ENCODE measurements around the gene SLC16A9. TPM values are rescaled to one million over a fixed set of nuclear protein-coding genes. Genes with fewer than 3 reads are reported as not detected.

The SLC16A9 gene
- polyA plus RNA-seq, 6 donors from 2014 or later = 0.12 to 0.86 (median 0.26) TPM; not detected in 2

DNA sequence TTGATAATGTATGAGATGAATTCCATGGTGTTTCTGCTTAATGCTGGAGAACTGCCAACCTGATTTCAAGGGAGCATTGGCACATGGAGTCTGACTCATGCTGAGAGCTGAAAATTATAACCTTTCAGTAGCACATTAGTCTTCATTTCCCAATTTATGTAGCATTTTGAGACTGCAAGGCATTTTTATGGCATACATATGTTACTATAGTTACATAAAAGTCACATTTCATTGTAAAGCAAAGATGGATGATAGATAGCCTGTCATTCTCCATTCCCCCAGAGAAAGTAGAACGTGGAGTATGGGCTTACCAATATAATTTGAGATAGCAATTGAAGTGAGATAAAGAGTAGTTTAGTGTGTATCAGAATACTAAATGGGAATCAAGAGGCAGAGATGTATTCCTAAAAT is 103.1 kb downstream of the SLC16A9 start:
- Mint-ChIP-seq H3K9me3 (peaks cover 0 to 10% (median 0%) of the 10 kb centered on the region in 7 donors), H3K4me3 (no peak overlapping the region), H3K27me3 (peaks cover 2 to 29% (median 6%) of the 10 kb centered on the region in 3 donors), H3K4me1 (no peaks in the 10 kb centered on the region), H3K27ac (no peak overlapping the region), H3K36me3 (no peaks in the 10 kb centered on the region)
- no peak for DNase-seq
- no peak for ATAC-seq (ENCODE audit: low read depth in 2 of 2)

DNA sequence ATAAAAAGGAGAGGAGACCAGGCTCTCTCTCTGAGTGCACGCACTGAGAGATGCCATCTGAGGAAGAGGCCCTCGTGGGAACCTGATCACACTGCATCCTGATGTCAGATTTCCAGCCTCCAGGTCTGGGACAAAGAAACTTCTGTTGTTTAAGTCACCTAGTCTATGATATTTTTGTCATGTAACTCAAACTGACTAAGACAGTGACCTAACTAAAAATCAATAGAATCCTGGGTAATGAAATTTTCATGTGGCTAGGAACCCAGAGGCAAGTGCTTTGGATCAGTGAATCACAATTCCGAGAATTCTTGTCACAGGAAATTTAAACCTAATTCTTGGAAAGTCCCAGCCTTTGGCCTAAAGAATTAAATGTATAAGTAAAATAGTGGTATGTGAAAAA is 107.7 kb downstream of the SLC16A9 start:
- Mint-ChIP-seq H3K27me3 (peaks cover 4 to 28% (median 5%) of the 10 kb centered on the region in 3 donors), H3K27ac (no peak overlapping the region), H3K4me3 (no peak overlapping the region), H3K4me1 (no peaks in the 10 kb centered on the region), H3K9me3 (peaks cover 0 to 10% (median 0%) of the 10 kb centered on the region in 7 donors), H3K36me3 (no peaks in the 10 kb centered on the region)
- ATAC-seq (ENCODE audit: low read depth in 2 of 2) = no peak
- no peak for DNase-seq

Other genes with a start within 250 kb of the SLC16A9 start
- not detected for gene MRLN, start 43.6 kb upstream of the SLC16A9 start, polyA plus RNA-seq (ENCODE audit: low read depth in 6 of 6)
- 10 to 100 TPM in 4 of 6 donors, 1 to 10 TPM in 2; 7.8 to 20.9 (median 11.7) TPM for gene CCDC6, start 196.7 kb upstream of the SLC16A9 start, polyA plus RNA-seq (ENCODE audit: low read depth in 6 of 6)

Data from naive B cell (primary cell).